WI38 (cell line): ENCODE data around the gene REPIN1.
A peak's percentile ranks its signal among the peaks of the same experiment; 100 is the strongest.

ENCODE experiments used
- H3K4me3 ChIP-seq: 2 replicates; pipeline ENCODE4 v1.5.1; 2011; ENCODE audit warnings: low read depth, mild to moderate bottlenecking, control low read depth, low read length
- CTCF ChIP-seq: IDR thresholded peaks from 2 replicates; pipeline ENCODE4 v1.5.1; 2012; ENCODE audit warnings: low read depth, mild to moderate bottlenecking, control low read depth, low read length

REPIN1 gene

DNA sequence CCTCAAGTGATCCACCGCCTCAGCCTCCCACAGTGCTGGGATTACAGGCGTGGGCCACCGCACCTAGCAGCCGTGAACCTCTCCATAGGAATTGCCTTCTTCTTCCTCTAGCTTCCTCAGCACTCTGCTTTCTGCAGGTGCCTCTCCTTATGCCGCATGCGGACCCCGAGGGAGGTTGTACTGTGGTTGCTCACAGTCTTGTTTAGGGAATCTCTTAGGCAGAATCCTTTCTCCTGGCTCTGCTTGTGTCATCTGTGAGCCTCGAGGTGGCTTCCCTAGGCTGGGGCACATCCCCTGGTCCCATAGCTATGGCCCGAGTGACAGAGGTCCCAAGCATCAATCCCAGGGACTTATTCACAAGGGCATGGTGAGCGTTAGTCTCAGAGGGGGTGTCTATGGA, 48.6 kb downstream of the REPIN1 start:
- TF ChIP-seq CTCF = no peak

DNA sequence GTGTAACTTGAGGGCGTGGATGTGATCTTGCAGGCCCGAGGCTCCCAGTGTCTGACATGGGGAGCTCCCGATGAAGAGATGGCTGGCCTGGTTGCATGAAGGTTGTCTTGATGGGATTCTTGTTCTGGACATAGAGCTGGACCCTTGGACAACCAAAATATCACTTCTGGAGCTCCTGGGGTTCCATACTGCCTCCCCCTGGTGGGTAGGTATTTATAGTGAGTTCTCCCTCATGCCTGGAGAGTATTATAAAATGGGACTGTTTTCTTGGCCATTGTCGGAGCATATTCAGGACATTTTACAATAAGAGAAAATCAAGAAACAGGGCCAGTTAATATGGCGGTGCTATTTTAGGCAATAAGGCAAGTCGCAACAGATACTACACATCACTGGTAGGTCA, 49.2 kb downstream of the REPIN1 start:
- no peak overlapping the region for H3K4me3 ChIP-seq
- TF ChIP-seq CTCF = no peak

More for the DNA sequence above, 48.6 kb downstream of the REPIN1 start:
- no peak overlapping the region for H3K4me3 ChIP-seq

DNA sequence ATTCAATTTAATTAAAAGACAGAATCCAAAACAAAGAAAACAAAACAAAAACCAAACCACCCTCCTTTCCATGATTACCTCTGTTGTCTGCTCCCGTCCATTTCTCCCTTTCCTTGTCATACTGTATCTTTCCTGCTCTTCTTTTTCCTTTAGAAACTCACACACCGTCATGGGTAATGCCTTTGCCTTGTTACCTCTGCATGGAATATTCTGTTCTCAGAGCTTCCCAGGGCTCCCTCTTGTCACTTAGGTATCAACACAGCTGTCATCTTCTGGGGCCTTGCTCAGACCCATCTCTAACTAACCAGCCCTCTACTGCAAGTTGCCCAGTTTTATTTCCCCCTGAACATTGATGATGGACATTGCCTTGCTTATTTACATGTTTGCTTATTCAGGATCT, 51.6 kb downstream of the REPIN1 start:
- no peak overlapping the region for H3K4me3 ChIP-seq
- no peak for TF ChIP-seq CTCF

GRCh38 chr7:150420987-150421674, 52.5 kb downstream of the REPIN1 start:
- H3K4me3 ChIP-seq = no peak overlapping the region
- TF ChIP-seq CTCF = peak; percentile 66

- no peak for TF ChIP-seq CTCF
- H3K4me3 ChIP-seq = no peak overlapping the region
These were observed 53.2 kb downstream of the REPIN1 start for GRCh38 chr7:150421831-150422230.
